Nephron (organoid): ENCODE measurements around the gene GBX2.

Source experiments
- H3K27ac Mint-ChIP-seq, 3 experiments: 2 replicates each; pipeline ENCODE4 v1.8.0; 2020; ENCODE audit warnings: mixed read lengths in 3 of 3, mild to moderate bottlenecking in 2 of 3, moderate library complexity in 1 of 3
- H3K27me3 Mint-ChIP-seq: 2 replicates; pipeline ENCODE4 v1.8.0; 2021; ENCODE audit warnings: low read depth, mild to moderate bottlenecking, moderate library complexity, mixed read lengths
- H3K36me3 Mint-ChIP-seq: 2 replicates; pipeline ENCODE4 v1.8.0; 2020; ENCODE audit warnings: low read depth, mixed read lengths
- H3K4me1 Mint-ChIP-seq: 2 replicates; pipeline ENCODE4 v1.8.0; 2020; ENCODE audit warnings: mixed read lengths
- H3K4me3 Mint-ChIP-seq, 3 experiments: 2 replicates each; pipeline ENCODE4 v1.8.0; 2020; ENCODE audit warnings: mild to moderate bottlenecking in 3 of 3, mixed read lengths in 3 of 3, moderate library complexity in 2 of 3
- H3K9me3 Mint-ChIP-seq: 2 replicates; pipeline ENCODE4 v1.8.0; 2020; ENCODE audit warnings: mixed read lengths
- CTCF ChIP-seq, 3 experiments: fragments of 200-600 bp; sonication (generic); IDR thresholded peaks; one replicate each; pipeline ENCODE4 v1.5.0; 2021; ENCODE audit warnings: antibody characterized with exemption in 3 of 3; ENCODE audit not compliant: unreplicated experiment in 3 of 3

The GBX2 gene

GRCh38 chr2:236157815-236158498 is 10.2 kb downstream of the GBX2 start:
- Mint-ChIP-seq H3K36me3 (peaks cover 4% of the 10 kb centered on the region), H3K4me1 (peaks cover 5% of the 10 kb centered on the region), H3K27ac (no peak overlapping the region), H3K9me3 (peaks cover 13% of the 10 kb centered on the region), H3K4me3 (no peak overlapping the region), H3K27me3 (peaks cover 80% of the 10 kb centered on the region)
- no peak for TF ChIP-seq CTCF (IDR thresholded peaks at IDR 0.05; ENCODE audit: unreplicated experiment in 3 of 3)

GRCh38 chr2:236157366-236157765 is 10.8 kb downstream of the GBX2 start:
- no peaks in the 10 kb centered on the region for H3K4me1 Mint-ChIP-seq
- H3K36me3 Mint-ChIP-seq, result peaks cover 4% of the 10 kb centered on the region
- no peak overlapping the region for H3K27ac Mint-ChIP-seq
- TF ChIP-seq CTCF (IDR thresholded peaks at IDR 0.05; ENCODE audit: unreplicated experiment in 3 of 3), result no peak
- H3K27me3 Mint-ChIP-seq, result peaks cover 77% of the 10 kb centered on the region
- H3K4me3 Mint-ChIP-seq, result no peak overlapping the region
- peaks cover 18% of the 10 kb centered on the region for H3K9me3 Mint-ChIP-seq

GRCh38 chr2:236156860-236157194 is 11.4 kb downstream of the GBX2 start:
- Mint-ChIP-seq H3K4me3 (no peak overlapping the region), H3K9me3 (peaks cover 18% of the 10 kb centered on the region), H3K4me1 (no peaks in the 10 kb centered on the region), H3K27me3 (peaks cover 75% of the 10 kb centered on the region), H3K27ac (no peak overlapping the region), H3K36me3 (peaks cover 4% of the 10 kb centered on the region)
- no peak for TF ChIP-seq CTCF (IDR thresholded peaks at IDR 0.05; ENCODE audit: unreplicated experiment in 3 of 3)

GRCh38 chr2:236156095-236156859 is 11.9 kb downstream of the GBX2 start:
- no peak overlapping the region for H3K27ac Mint-ChIP-seq
- no peak for TF ChIP-seq CTCF (IDR thresholded peaks at IDR 0.05; ENCODE audit: unreplicated experiment in 3 of 3)
- H3K9me3 Mint-ChIP-seq, result peaks cover 20% of the 10 kb centered on the region
- H3K4me1 Mint-ChIP-seq, result no peaks in the 10 kb centered on the region
- no peak overlapping the region for H3K4me3 Mint-ChIP-seq
- H3K27me3 Mint-ChIP-seq, result peaks cover 69% of the 10 kb centered on the region
- H3K36me3 Mint-ChIP-seq, result peaks cover 4% of the 10 kb centered on the region

- H3K4me3 Mint-ChIP-seq, result no peak overlapping the region
These were observed 12.8 kb downstream of the GBX2 start for GRCh38 chr2:236155406-236155805.

More at GRCh38 chr2:236155406-236155805, 12.8 kb downstream of the GBX2 start:
- Mint-ChIP-seq H3K4me1 (no peaks in the 10 kb centered on the region), H3K27ac (no peak overlapping the region), H3K36me3 (peaks cover 4% of the 10 kb centered on the region), H3K27me3 (peaks cover 61% of the 10 kb centered on the region), H3K9me3 (peaks cover 21% of the 10 kb centered on the region)
- TF ChIP-seq CTCF (IDR thresholded peaks at IDR 0.05; ENCODE audit: unreplicated experiment in 3 of 3), result no peak
